ENCODE measurements around the gene PALB2.

Gene PALB2

GRCh38 chr16:23670137-23670776 is 29.1 kb upstream of the PALB2 start:
- peak; percentile 78 for DNase-seq (ENCODE audit: extremely low spot score)
- CTCF ChIA-PET = interaction anchor here (1.0 to 1.6 kb wide), 4 partner anchors 20 to 835 kb away, joined by 3 to 4 read pairs (median 3); no protein-coding TSS in a partner anchor
- POLR2A ChIA-PET = interaction anchor here (1.0 kb wide), 1 partner anchor 8 kb away, joined by 3 read pairs; the partner anchor contains the start of gene PLK1
- TF ChIP-seq, protein P1, sequence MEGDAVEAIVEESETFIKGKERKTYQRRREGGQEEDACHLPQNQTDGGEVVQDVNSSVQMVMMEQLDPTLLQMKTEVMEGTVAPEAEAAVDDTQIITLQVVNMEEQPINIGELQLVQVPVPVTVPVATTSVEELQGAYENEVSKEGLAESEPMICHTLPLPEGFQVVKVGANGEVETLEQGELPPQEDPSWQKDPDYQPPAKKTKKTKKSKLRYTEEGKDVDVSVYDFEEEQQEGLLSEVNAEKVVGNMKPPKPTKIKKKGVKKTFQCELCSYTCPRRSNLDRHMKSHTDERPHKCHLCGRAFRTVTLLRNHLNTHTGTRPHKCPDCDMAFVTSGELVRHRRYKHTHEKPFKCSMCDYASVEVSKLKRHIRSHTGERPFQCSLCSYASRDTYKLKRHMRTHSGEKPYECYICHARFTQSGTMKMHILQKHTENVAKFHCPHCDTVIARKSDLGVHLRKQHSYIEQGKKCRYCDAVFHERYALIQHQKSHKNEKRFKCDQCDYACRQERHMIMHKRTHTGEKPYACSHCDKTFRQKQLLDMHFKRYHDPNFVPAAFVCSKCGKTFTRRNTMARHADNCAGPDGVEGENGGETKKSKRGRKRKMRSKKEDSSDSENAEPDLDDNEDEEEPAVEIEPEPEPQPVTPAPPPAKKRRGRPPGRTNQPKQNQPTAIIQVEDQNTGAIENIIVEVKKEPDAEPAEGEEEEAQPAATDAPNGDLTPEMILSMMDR (IDR thresholded peaks at IDR 0.05; ENCODE audit: control extremely low read depth, extremely low read depth, low read depth, missing control alignments) = no peak

- CTCF ChIA-PET = interaction anchor here (0.8 to 2.4 kb wide), 5 partner anchors 9 to 21 kb away, joined by 3 to 10 read pairs (median 4); partner anchors contain the start of gene PLK1
- POLR2A ChIA-PET = interaction anchor here (0.6 kb wide), 1 partner anchor 265 kb away, joined by 7 read pairs; no protein-coding TSS in a partner anchor
Observed at GRCh38 chr16:23668873-23669272, 27.8 kb upstream of the PALB2 start.

GRCh38 chr16:23668225-23668624 is 27.1 kb upstream of the PALB2 start:
- CTCF ChIA-PET = interaction anchor here (0.9 to 2.4 kb wide), 5 partner anchors 8 to 17 kb away, joined by 3 to 10 read pairs (median 4); partner anchors contain the start of gene PLK1
- POLR2A ChIA-PET = no interaction called here
- no peak for DNase-seq (ENCODE audit: extremely low spot score)
- TF ChIP-seq, protein P1 (IDR thresholded peaks at IDR 0.05; ENCODE audit: control extremely low read depth, extremely low read depth, low read depth, missing control alignments) = no peak

More at GRCh38 chr16:23668873-23669272, 27.8 kb upstream of the PALB2 start:
- no peak for DNase-seq (ENCODE audit: extremely low spot score)
- TF ChIP-seq, protein P1 (IDR thresholded peaks at IDR 0.05; ENCODE audit: control extremely low read depth, extremely low read depth, low read depth, missing control alignments) = no peak

DNA sequence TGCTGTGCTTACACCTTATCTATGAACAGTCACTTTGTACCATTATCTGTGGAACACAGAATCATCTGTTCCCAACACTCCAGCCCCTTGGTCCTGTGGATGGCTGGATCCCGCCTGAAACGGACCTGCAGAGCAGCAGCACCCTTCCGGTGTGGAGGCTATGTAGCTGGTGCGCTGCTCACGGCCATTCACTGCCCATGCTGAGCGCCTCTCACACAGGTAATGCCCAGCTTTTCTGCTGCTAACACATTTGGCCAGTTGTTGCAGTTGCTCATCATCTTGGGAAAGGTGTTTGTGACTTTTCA is 26.2 kb upstream of the PALB2 start:
- ChIA-PET POLR2A (no interaction called here), CTCF (interaction anchor here (1.1 to 1.5 kb wide), 3 partner anchors 10 to 343 kb away, joined by 3 to 4 read pairs (median 4); no protein-coding TSS in a partner anchor)
- TF ChIP-seq, protein P1 (IDR thresholded peaks at IDR 0.05; ENCODE audit: control extremely low read depth, extremely low read depth, low read depth, missing control alignments) = no peak
- no peak for DNase-seq (ENCODE audit: extremely low spot score)

DNA sequence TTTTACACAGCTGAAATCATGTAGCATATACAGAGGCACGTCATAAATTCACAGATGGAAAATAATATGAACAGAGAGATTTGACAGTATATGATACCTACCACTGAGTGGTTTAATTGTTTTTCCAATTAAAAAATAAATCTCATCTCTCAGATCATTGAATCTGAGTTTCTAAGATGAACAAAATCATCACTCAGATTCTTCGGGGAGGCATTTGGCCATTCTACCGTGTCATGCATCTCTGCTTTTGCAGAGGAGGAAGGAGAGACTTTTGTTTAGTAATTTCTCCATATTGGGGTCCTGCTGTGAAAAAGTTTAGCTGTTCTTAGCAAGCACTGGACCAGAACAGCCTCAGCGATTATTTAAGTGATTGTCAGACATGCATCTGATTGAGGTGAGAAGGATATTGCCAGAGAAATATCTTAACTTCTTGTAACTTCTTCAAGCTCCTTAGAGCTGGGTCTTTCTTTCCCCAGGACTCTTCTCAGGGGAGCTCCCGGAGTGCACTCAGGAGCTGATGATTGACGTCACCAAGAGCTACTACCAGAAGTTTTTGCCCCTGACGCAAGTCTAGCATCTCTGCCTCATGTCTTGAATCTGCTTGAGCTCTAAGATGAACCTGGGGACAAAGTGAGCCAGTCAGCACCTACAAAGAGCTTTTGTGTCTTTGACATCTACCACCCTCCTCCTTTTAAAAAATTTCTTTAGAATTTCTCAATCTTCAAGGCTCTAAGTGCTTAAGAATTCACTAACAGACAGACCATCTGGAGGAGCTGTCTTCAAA is 25.7 kb upstream of the PALB2 start:
- ChIA-PET CTCF (interaction anchor here (1.1 to 1.4 kb wide), 2 partner anchors 10 to 343 kb away, joined by 3 to 4 read pairs; no protein-coding TSS in a partner anchor), POLR2A (no interaction called here)
- no peak for DNase-seq (ENCODE audit: extremely low spot score)
- TF ChIP-seq, protein P1 (IDR thresholded peaks at IDR 0.05; ENCODE audit: control extremely low read depth, extremely low read depth, low read depth, missing control alignments) = no peak

GRCh38 chr16:23663918-23664317 is 22.8 kb upstream of the PALB2 start:
- POLR2A ChIA-PET = interaction anchor here (0.7 to 1.3 kb wide), 2 partner anchors 9 to 13 kb away, joined by 3 read pairs; no protein-coding TSS in a partner anchor
- CTCF ChIA-PET = interaction anchor here (0.8 to 1.6 kb wide), 4 partner anchors 9 to 16 kb away, joined by 3 to 6 read pairs (median 6); no protein-coding TSS in a partner anchor
- DNase-seq (ENCODE audit: extremely low spot score) = no peak
- TF ChIP-seq, protein P1 (IDR thresholded peaks at IDR 0.05; ENCODE audit: control extremely low read depth, extremely low read depth, low read depth, missing control alignments) = no peak
